HG03565 (cell line): ENCODE data around the gene PSMA2.
"Not testable (repeated sequence)": the region's sequence is repeated elsewhere in the genome, so short reads cannot be mapped to it uniquely, and the experiment has no call there.

ENCODE experiments used
- ATAC-seq: cut with Tn5 transposase; IDR thresholded peaks from one replicate; pipeline ENCODE4 v1.9.1; 2021; ENCODE audit warnings: mild to moderate bottlenecking, moderate library complexity; ENCODE audit not compliant: unreplicated experiment

Gene PSMA2

DNA sequence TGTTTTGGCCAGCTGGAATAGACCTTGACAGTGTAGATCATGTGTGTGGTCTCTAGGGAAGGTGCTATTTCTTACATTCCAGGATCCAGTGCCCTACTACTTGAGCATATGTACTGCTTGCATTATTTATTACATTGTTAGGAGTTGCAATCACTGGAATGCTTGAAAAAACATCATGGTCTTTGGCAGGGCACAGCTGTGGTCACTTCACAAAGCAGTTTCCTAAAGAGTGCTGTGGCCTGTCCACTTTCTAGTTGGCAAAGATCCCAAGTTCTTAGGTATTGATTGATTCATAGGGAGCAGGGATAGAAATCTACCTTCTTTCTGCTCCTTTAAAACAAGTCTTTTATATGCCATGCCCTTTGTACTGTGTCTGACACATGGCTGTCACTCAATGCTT lies 24.7 kb downstream of the PSMA2 start:
- ATAC-seq, result no peak

- ATAC-seq, result no peak
These were observed 25.8 kb downstream of the PSMA2 start for GRCh38 chr7:42906181-42906580.

- no peak for ATAC-seq
These were observed 29.6 kb downstream of the PSMA2 start for GRCh38 chr7:42902331-42902730.

- ATAC-seq, result no peak
These were observed 31.1 kb downstream of the PSMA2 start for GRCh38 chr7:42900842-42901241.

DNA sequence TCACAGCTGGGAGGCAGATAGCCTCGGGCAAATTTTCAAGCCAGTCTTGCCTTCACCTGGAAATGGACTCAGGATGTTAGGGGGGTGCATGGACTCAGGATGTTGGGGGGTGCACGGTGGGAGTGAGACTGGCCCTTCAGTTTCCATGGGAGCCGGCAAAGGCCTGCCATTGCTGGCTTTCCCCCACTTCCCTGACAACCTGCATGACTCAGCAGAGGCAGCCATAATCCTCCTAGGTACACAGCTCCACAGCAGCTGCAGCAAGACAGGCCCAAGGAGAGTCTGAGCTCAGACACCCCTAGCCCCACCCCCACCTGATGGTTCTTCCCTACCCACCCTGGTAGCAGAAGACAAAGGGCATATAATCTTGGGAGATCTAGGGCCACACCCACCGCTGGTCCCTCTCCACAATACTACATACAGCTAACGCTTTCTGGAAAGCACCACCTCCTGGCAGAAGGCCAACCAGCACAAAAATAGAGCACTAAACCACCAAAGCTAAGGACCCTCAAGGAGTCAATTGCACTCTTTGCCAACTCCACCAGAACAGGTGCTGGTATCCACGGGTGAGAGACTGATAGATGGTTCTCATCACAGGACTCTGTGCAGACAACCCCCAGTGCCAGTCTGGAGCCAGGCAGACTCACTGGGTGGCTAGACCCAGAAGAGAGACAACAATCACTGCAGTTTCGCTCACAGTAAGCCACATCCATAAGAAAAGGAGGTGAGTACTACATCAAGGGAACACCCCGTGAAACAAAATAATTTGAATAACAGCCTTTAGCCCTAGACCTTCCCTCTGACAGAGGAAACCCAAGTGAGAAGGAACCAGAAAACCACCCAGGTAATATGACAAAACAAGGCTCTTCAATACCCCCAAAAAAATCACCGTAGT lies 38.4 kb downstream of the PSMA2 start:
- ATAC-seq, result no peak

DNA sequence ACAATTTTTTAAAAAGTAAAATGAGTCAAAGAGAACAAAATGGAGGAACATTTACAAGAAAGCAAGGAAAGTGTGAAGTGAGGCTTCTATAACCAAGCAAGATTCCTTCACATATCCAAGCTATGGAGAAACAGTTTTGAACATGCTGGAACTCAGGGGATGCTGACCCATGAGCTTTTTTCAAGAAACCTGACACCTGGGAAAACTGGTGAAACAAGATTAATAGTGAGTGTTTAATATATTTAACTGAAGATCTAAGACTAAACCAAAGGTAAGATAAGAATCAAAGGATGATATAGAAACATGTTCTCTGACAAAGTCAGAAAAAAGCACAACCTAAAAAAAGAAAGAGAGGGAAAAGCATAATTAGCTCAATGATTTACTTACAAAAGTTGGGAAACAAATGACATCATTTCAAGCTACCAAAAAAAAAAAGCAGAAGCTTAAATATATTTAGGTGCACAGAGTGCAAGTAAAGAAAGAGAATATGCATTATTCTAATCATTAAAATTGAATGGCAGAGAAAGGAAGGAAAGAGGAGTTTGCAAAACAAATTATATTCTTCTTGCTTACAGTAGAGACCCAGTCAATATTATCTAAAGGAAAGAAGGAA lies 45.0 kb downstream of the PSMA2 start:
- ATAC-seq, result no peak

DNA sequence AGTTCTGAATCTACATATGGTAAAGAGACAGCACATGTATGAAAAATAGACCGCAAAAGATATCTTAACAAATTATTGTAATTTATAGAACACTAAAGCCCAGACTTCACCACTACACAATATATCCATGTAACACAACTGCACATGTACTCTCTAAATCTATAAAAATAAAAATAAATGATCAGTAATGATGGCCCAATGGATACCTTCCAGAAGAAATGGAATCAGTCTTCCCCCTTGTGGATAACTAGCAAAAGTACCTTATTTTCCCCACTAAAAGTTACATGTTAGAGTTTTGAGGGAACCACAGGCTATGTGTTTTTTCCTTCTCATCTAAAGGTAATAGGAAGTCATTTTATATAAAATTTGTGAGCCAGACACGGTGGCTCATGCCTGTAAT lies 45.8 kb downstream of the PSMA2 start:
- ATAC-seq, result no peak

- not testable (repeated sequence) for ATAC-seq
These were observed 46.8 kb downstream of the PSMA2 start for GRCh38 chr7:42885183-42885582.

GRCh38 chr7:42883950-42884349 lies 48.0 kb downstream of the PSMA2 start:
- no peak for ATAC-seq

GRCh38 chr7:42880392-42880791 lies 51.6 kb downstream of the PSMA2 start:
- ATAC-seq, result no peak

- no peak for ATAC-seq
These were observed 53.7 kb downstream of the PSMA2 start for GRCh38 chr7:42878303-42878702.

GRCh38 chr7:42877862-42878261 lies 54.1 kb downstream of the PSMA2 start:
- ATAC-seq, result no peak

- ATAC-seq, result peak; percentile 92
These were observed 55.5 kb downstream of the PSMA2 start for GRCh38 chr7:42876182-42877068.

GRCh38 chr7:42869131-42870020 lies 62.6 kb downstream of the PSMA2 start:
- peak; percentile 99 for ATAC-seq

DNA sequence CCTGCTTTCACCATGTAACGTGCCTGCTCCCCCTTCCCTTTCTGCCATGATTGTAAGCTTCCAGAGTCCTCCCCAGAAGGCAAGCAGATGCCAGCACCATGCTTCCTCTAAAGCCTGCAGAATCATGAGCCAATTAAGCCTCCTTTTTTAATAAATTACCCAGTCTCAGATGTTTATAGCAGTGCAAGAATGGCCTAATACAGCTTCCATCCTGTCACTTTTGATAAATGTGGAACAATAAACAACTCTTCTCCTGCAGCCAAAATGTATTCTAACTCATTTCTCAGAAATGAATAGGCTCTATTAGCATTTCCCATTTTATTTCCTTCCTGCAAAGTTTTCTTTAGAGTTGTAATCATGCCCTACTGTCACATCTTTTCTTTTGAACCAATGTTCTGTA lies 63.5 kb downstream of the PSMA2 start:
- ATAC-seq, result no peak
